Medulla oblongata (tissue), 1 donor: ENCODE results near the gene GHRH.

Experiments used
- DNase-seq: peaks from one replicate; pipeline ENCODE4 v3.0.0-alpha.2; 2015; ENCODE audit errors: extremely low spot score

GHRH gene

GRCh38 chr20:37238426-37238825 lies 23.2 kb downstream of the GHRH start:
- no peak for DNase-seq

- no peak for DNase-seq
These were observed 24.0 kb downstream of the GHRH start for GRCh38 chr20:37237656-37238055.

GRCh38 chr20:37236462-37236861 lies 25.2 kb downstream of the GHRH start:
- no peak for DNase-seq

GRCh38 chr20:37235065-37235464 lies 26.5 kb downstream of the GHRH start:
- DNase-seq = no peak

GRCh38 chr20:37234254-37234581 lies 27.4 kb downstream of the GHRH start:
- no peak for DNase-seq

GRCh38 chr20:37233548-37234253 lies 27.9 kb downstream of the GHRH start:
- no peak for DNase-seq

GRCh38 chr20:37231947-37232630 lies 29.5 kb downstream of the GHRH start:
- DNase-seq = no peak

- no peak for DNase-seq
These were observed 31.4 kb downstream of the GHRH start for GRCh38 chr20:37230200-37230599.

GRCh38 chr20:37229357-37229756 lies 32.3 kb downstream of the GHRH start:
- no peak for DNase-seq

GRCh38 chr20:37228656-37229055 lies 33.0 kb downstream of the GHRH start:
- DNase-seq = no peak

- no peak for DNase-seq
These were observed 33.5 kb downstream of the GHRH start for GRCh38 chr20:37228082-37228481.

- DNase-seq = no peak
These were observed 34.7 kb downstream of the GHRH start for GRCh38 chr20:37226889-37227288.

GRCh38 chr20:37225146-37225545 lies 36.5 kb downstream of the GHRH start:
- no peak for DNase-seq

GRCh38 chr20:37223053-37223452 lies 38.6 kb downstream of the GHRH start:
- DNase-seq = peak; percentile 74

GRCh38 chr20:37222086-37222485 lies 39.5 kb downstream of the GHRH start:
- no peak for DNase-seq

- DNase-seq = no peak
These were observed 40.9 kb downstream of the GHRH start for GRCh38 chr20:37220731-37221130.

- DNase-seq = no peak
These were observed 41.6 kb downstream of the GHRH start for GRCh38 chr20:37219751-37220668.

GRCh38 chr20:37218976-37219375 lies 42.6 kb downstream of the GHRH start:
- no peak for DNase-seq

- no peak for DNase-seq
These were observed 43.2 kb downstream of the GHRH start for GRCh38 chr20:37218441-37218840.

- no peak for DNase-seq
These were observed 51.8 kb downstream of the GHRH start for GRCh38 chr20:37209661-37210314.

GRCh38 chr20:37209193-37209592 lies 52.4 kb downstream of the GHRH start:
- no peak for DNase-seq

GRCh38 chr20:37207171-37207570 lies 54.4 kb downstream of the GHRH start:
- no peak for DNase-seq
